Measurements from ENCODE around the gene CCDC137.
"Not testable (repeated sequence)": the region's sequence is repeated elsewhere in the genome, so short reads cannot be mapped to it uniquely, and the experiment has no call there.

The CCDC137 gene

GRCh38 chr17:81666342-81667191, at the start of gene CCDC137, which contains the start of gene OXLD1:
CCDC137 (plus strand) TSS chr17:81666737; CDS start chr17:81666767, 30 bp downstream.
OXLD1 (minus strand) TSS chr17:81666605; CDS start chr17:81666577, 28 bp downstream.
- no peaks in the 10 kb centered on the region for H3K27me3 ChIP-seq (ENCODE audit: insufficient read depth, low read length)
- no peaks in the 10 kb centered on the region for H3K9me3 ChIP-seq (ENCODE audit: low read length)
- H3K4me2 ChIP-seq (ENCODE audit: low read length): peak within 1 kb of the TSS; percentile 93
- H3K9me2 ChIP-seq (ENCODE audit: low read depth, low read length): no peaks in the 10 kb centered on the region
- no peaks in the 10 kb centered on the region for H3F3A ChIP-seq (ENCODE audit: insufficient read depth, low read length)
- H2AFZ ChIP-seq (ENCODE audit: low read length): no peak within 1 kb of the TSS
- no peaks in the 10 kb centered on the region for H4K20me1 ChIP-seq (ENCODE audit: insufficient read depth, low read length)
- peak within 1 kb of the TSS; percentile 47 for H3K27ac ChIP-seq (ENCODE audit: low read depth, low read length, poor library complexity, severe bottlenecking)
- TF ChIP-seq CTCF (IDR thresholded peaks at IDR 0.05; ENCODE audit: low read length) (no peak), EZH2 (IDR thresholded peaks at IDR 0.05; ENCODE audit: borderline replicate concordance, low read length) (no peak)
- peaks cover 52% of the 10 kb centered on the region for H3K36me3 ChIP-seq (ENCODE audit: insufficient read depth, low read length)
- no peaks in the 10 kb centered on the region; the same call in 1 of the 2 replicates for H3K79me2 ChIP-seq (ENCODE audit: insufficient read depth, low read length)
- peak within 1 kb of the TSS; percentile 82 for H3K4me3 ChIP-seq (ENCODE audit: low read depth, low read length, poor library complexity, severe bottlenecking)
- H3K9ac ChIP-seq (ENCODE audit: low read length): peak within 1 kb of the TSS; percentile 94
- peaks cover 24% of the 10 kb centered on the region for H3K4me1 ChIP-seq (ENCODE audit: insufficient read depth, low read length, severe bottlenecking)

- Histone ChIP-seq H3K9me3 (ENCODE audit: low read length) (no peaks in the 10 kb centered on the region), H3K27me3 (ENCODE audit: insufficient read depth, low read length) (no peaks in the 10 kb centered on the region), H3K4me2 (ENCODE audit: low read length) (no peak overlapping the region), H4K20me1 (ENCODE audit: insufficient read depth, low read length) (no peaks in the 10 kb centered on the region), H3K36me3 (ENCODE audit: insufficient read depth, low read length) (peaks cover 83% of the 10 kb centered on the region), H3F3A (ENCODE audit: insufficient read depth, low read length) (no peaks in the 10 kb centered on the region), H3K9ac (ENCODE audit: low read length) (no peak overlapping the region), H3K9me2 (ENCODE audit: low read depth, low read length) (no peaks in the 10 kb centered on the region), H2AFZ (ENCODE audit: low read length) (no peak overlapping the region), H3K4me3 (ENCODE audit: low read depth, low read length, poor library complexity, severe bottlenecking) (no peak overlapping the region), H3K79me2 (ENCODE audit: insufficient read depth, low read length) (peaks cover 14% of the 10 kb centered on the region; the same call in 1 of the 2 replicates), H3K4me1 (ENCODE audit: insufficient read depth, low read length, severe bottlenecking) (no peaks in the 10 kb centered on the region), H3K27ac (ENCODE audit: low read depth, low read length, poor library complexity, severe bottlenecking) (no peak overlapping the region)
- TF ChIP-seq CTCF (IDR thresholded peaks at IDR 0.05; ENCODE audit: low read length): no peak
- TF ChIP-seq EZH2 (IDR thresholded peaks at IDR 0.05; ENCODE audit: borderline replicate concordance, low read length): no peak
Measured at GRCh38 chr17:81616877-81617276, 49.7 kb upstream of the CCDC137 start.

GRCh38 chr17:81618307-81618706, 48.2 kb upstream of the CCDC137 start:
- not testable (repeated sequence) for H3K4me1 ChIP-seq (ENCODE audit: insufficient read depth, low read length, severe bottlenecking); H2AFZ ChIP-seq (ENCODE audit: low read length); H4K20me1 ChIP-seq (ENCODE audit: insufficient read depth, low read length); H3K4me2 ChIP-seq (ENCODE audit: low read length); H3K9ac ChIP-seq (ENCODE audit: low read length); H3K27me3 ChIP-seq (ENCODE audit: insufficient read depth, low read length); H3K27ac ChIP-seq (ENCODE audit: low read depth, low read length, poor library complexity, severe bottlenecking); H3K9me3 ChIP-seq (ENCODE audit: low read length); H3K4me3 ChIP-seq (ENCODE audit: low read depth, low read length, poor library complexity, severe bottlenecking); H3K9me2 ChIP-seq (ENCODE audit: low read depth, low read length); H3F3A ChIP-seq (ENCODE audit: insufficient read depth, low read length)
- peaks cover 14% of the 10 kb centered on the region; the same call in 1 of the 2 replicates for H3K79me2 ChIP-seq (ENCODE audit: insufficient read depth, low read length)
- H3K36me3 ChIP-seq (ENCODE audit: insufficient read depth, low read length): peaks cover 82% of the 10 kb centered on the region
